H9 (cell line): ENCODE results near the gene DCP1A. TPM values are rescaled to one million over a fixed set of nuclear protein-coding genes. Genes with fewer than 3 reads are reported as not detected.

Source experiments
- DNase-seq: peaks from one replicate; pipeline ENCODE4 v3.0.0-alpha.2; 2017
- H2AFZ ChIP-seq: one replicate; pipeline ENCODE4 v1.6.1; 2013; ENCODE audit warnings: mild to moderate bottlenecking, low read length, control low read depth, moderate library complexity
- H2AK5ac ChIP-seq: 2 replicates; pipeline ENCODE4 v1.6.1; 2013; ENCODE audit warnings: low read length, control low read depth, mixed read lengths; ENCODE audit not compliant: insufficient read length
- H2BK120ac ChIP-seq: one replicate; pipeline ENCODE4 v1.6.1; 2013; ENCODE audit warnings: low read depth, mild to moderate bottlenecking, low read length, control low read depth, inconsistent platforms; ENCODE audit not compliant: poor library complexity, severe bottlenecking
- H2BK12ac ChIP-seq: 2 replicates; pipeline ENCODE4 v1.6.1; 2013; ENCODE audit warnings: low read length, control low read depth, mixed read lengths, low read depth; ENCODE audit not compliant: insufficient read length
- H2BK15ac ChIP-seq: 2 replicates; pipeline ENCODE4 v1.6.1; 2013; ENCODE audit warnings: low read depth, low read length, control low read depth
- H2BK20ac ChIP-seq: one replicate; pipeline ENCODE4 v1.6.1; 2013; ENCODE audit warnings: low read depth, mild to moderate bottlenecking, low read length, control low read depth, inconsistent platforms; ENCODE audit not compliant: poor library complexity, severe bottlenecking
- H2BK5ac ChIP-seq: 2 replicates; pipeline ENCODE4 v1.6.1; 2013; ENCODE audit warnings: low read length, control low read depth, mixed read lengths; ENCODE audit not compliant: insufficient read length
- H3K14ac ChIP-seq: 2 replicates; pipeline ENCODE4 v1.6.1; 2013; ENCODE audit warnings: low read length, control low read depth; ENCODE audit not compliant: insufficient read depth
- H3K18ac ChIP-seq: 2 replicates; pipeline ENCODE4 v1.6.1; 2013; ENCODE audit warnings: low read depth, mild to moderate bottlenecking, mixed read lengths, low read length, control low read depth; ENCODE audit not compliant: insufficient read length
- H3K23ac ChIP-seq: 2 replicates; pipeline ENCODE4 v1.6.1; 2013; ENCODE audit warnings: low read length, control low read depth, mixed read lengths, low read depth; ENCODE audit not compliant: insufficient read length
- H3K23me2 ChIP-seq: 2 replicates; pipeline ENCODE4 v1.6.1; 2013; ENCODE audit warnings: low read depth, mild to moderate bottlenecking, mixed read lengths, low read length, control low read depth; ENCODE audit not compliant: insufficient read length, poor library complexity, severe bottlenecking
- H3K27ac ChIP-seq: 2 replicates; pipeline ENCODE4 v1.5.1; 2013; ENCODE audit warnings: low read length, control low read depth, mixed read lengths, low read depth; ENCODE audit not compliant: insufficient read length
- H3K27me3 ChIP-seq: 2 replicates; pipeline ENCODE4 v1.6.1; 2013; ENCODE audit warnings: low read length, control low read depth, inconsistent platforms; ENCODE audit not compliant: insufficient read depth
- H3K4ac ChIP-seq: 2 replicates; pipeline ENCODE4 v1.6.1; 2013; ENCODE audit warnings: low read depth, mild to moderate bottlenecking, control low read depth, inconsistent platforms, low read length, moderate library complexity
- H3K4me1 ChIP-seq: 2 replicates; pipeline ENCODE4 v1.6.1; 2013; ENCODE audit warnings: low read length, control low read depth, inconsistent platforms; ENCODE audit not compliant: insufficient read depth
- H3K4me2 ChIP-seq: 2 replicates; pipeline ENCODE4 v1.6.1; 2013; ENCODE audit warnings: low read length, control low read depth, mixed read lengths; ENCODE audit not compliant: insufficient read length, insufficient read depth
- H3K56ac ChIP-seq: 2 replicates; pipeline ENCODE4 v1.6.1; 2013; ENCODE audit warnings: low read depth, mild to moderate bottlenecking, mixed read lengths, low read length, control low read depth; ENCODE audit not compliant: insufficient read length
- H3K79me1 ChIP-seq: 2 replicates; pipeline ENCODE4 v1.6.1; 2013; ENCODE audit warnings: low read depth, mild to moderate bottlenecking, moderate library complexity, low read length, control low read depth, inconsistent platforms; ENCODE audit not compliant: insufficient read depth, poor library complexity, severe bottlenecking
- H3K79me2 ChIP-seq: 2 replicates; pipeline ENCODE4 v1.6.1; 2013; ENCODE audit warnings: low read length, control low read depth, inconsistent platforms; ENCODE audit not compliant: insufficient read depth
- H3K9ac ChIP-seq: 2 replicates; pipeline ENCODE4 v1.6.1; 2013; ENCODE audit warnings: low read length, control low read depth, mixed read lengths; ENCODE audit not compliant: insufficient read length; ENCODE audit errors: extremely low read depth
- H3K9me3 ChIP-seq: one replicate; pipeline ENCODE4 v1.6.1; 2013; ENCODE audit warnings: low read depth, low read length, inconsistent platforms; ENCODE audit not compliant: control insufficient read depth
- H3T11ph ChIP-seq: one replicate; pipeline ENCODE4 v1.6.1; 2013; ENCODE audit warnings: mild to moderate bottlenecking, low read length, control low read depth, inconsistent platforms
- H4K20me1 ChIP-seq: one replicate; pipeline ENCODE4 v1.6.1; 2013; ENCODE audit not compliant: control insufficient read depth, insufficient read length, insufficient read depth
- H4K5ac ChIP-seq: 2 replicates; pipeline ENCODE4 v1.6.1; 2013; ENCODE audit warnings: low read depth, mild to moderate bottlenecking, mixed read lengths, low read length, control low read depth; ENCODE audit not compliant: insufficient read length
- H4K8ac ChIP-seq: replicated peaks from 2 replicates; pipeline ENCODE4 v1.6.1; 2013; ENCODE audit warnings: low read length, control low read depth, mixed read lengths, low read depth; ENCODE audit not compliant: insufficient read length
- H4K91ac ChIP-seq: 2 replicates; pipeline ENCODE4 v1.6.1; 2013; ENCODE audit warnings: low read depth, mild to moderate bottlenecking, moderate library complexity, mixed read lengths, low read length, control low read depth; ENCODE audit not compliant: insufficient read length
- H3K27ac Mint-ChIP-seq, 3 experiments: 2 replicates in 2 of 3; 3 replicates in 1 of 3; pipeline ENCODE4 v1.8.0; 2020 to 2021; ENCODE audit warnings: mixed read lengths in 3 of 3, mild to moderate bottlenecking in 1 of 3, moderate library complexity in 1 of 3
- H3K27me3 Mint-ChIP-seq: 2 replicates; pipeline ENCODE4 v1.8.0; 2021; ENCODE audit warnings: low read depth, mild to moderate bottlenecking, moderate library complexity, mixed read lengths
- H3K36me3 Mint-ChIP-seq, 3 experiments: 2 replicates in 2 of 3; 3 replicates in 1 of 3; pipeline ENCODE4 v1.8.0; 2020 to 2021; ENCODE audit warnings: low read depth in 3 of 3, mixed read lengths in 3 of 3; ENCODE audit not compliant: insufficient read depth in 1 of 3
- H3K4me1 Mint-ChIP-seq, 2 experiments: 2 replicates each; pipeline ENCODE4 v1.8.0; 2020; ENCODE audit warnings: mixed read lengths in 2 of 2
- H3K4me3 Mint-ChIP-seq, 2 experiments: 2 replicates in 1 of 2; 3 replicates in 1 of 2; pipeline ENCODE4 v1.8.0; 2020 to 2021; ENCODE audit warnings: mild to moderate bottlenecking in 2 of 2, mixed read lengths in 2 of 2, moderate library complexity in 1 of 2
- H3K9me3 Mint-ChIP-seq, 2 experiments: 2 replicates in 1 of 2; 3 replicates in 1 of 2; pipeline ENCODE4 v1.8.0; 2020; ENCODE audit warnings: mild to moderate bottlenecking in 2 of 2, mixed read lengths in 2 of 2, moderate library complexity in 1 of 2
- CTCF ChIP-seq: fragments of 200-600 bp; sonication (generic); conservative IDR thresholded peaks from 3 replicates; pipeline ENCODE4 v1.8.0; 2021; ENCODE audit warnings: antibody characterized with exemption, mild to moderate bottlenecking
- WGBS: extraction: QIAGEN DNeasy Blood & Tissue Kit; methylation state at CpG from one replicate; pipeline ENCODE4 v1.1.7; 2013; ENCODE audit warnings: missing lambda C conversion rate, low lambda C conversion rate, mixed read lengths; ENCODE audit not compliant: insufficient read length; ENCODE audit errors: extremely low coverage; 5-methylcytosine and 5-hydroxymethylcytosine counted together
- total RNA-seq: library from RNA; stranded (reverse); gene quantifications from 2 replicates; pipeline ENCODE4 v1.2.1, GENCODE V29; 2021

DCP1A gene
- total RNA-seq, 1 experiment from 2014 or later, result 17.8 TPM

DNA sequence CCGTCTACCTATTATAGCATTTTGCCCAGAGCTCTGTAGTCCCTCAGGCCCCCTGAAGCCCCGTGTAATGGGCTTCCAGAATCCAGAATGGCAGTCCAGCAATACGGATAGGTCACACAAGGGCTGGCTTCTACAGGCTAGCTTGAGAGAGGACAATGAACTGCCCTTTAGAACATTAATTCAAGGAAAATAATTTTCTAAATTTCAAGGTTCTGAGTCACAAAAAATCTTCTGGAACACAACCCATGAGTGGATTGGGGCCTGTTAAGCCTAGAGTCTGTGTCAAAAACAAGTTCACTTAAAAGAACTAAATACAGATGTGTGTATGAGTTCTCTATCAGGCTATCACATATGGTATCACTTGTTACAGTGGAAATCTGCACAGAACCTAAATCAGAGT is 28.8 kb downstream of the DCP1A start:
- H3K9me3 Mint-ChIP-seq, result no peaks in the 10 kb centered on the region
- no peak for TF ChIP-seq CTCF
- no peak overlapping the region for H4K5ac ChIP-seq
- no peak overlapping the region for H3K14ac ChIP-seq
- no peak overlapping the region for H3K9ac ChIP-seq
- no peaks in the 10 kb centered on the region for H3K79me1 ChIP-seq
- H3K4me2 ChIP-seq, result no peak overlapping the region
- WGBS, result no CpG with 5 or more reads among the region's 3 CpGs
- DNase-seq, result no peak
- H3K4me1 ChIP-seq, result no peaks in the 10 kb centered on the region
- no peak overlapping the region for H2BK12ac ChIP-seq
- no peak overlapping the region for H2BK20ac ChIP-seq
- no peaks in the 10 kb centered on the region for H3K9me3 ChIP-seq
- H3K23ac ChIP-seq, result no peak overlapping the region
- no peak overlapping the region for H2AFZ ChIP-seq
- H3K23me2 ChIP-seq, result no peaks in the 10 kb centered on the region
- no peaks in the 10 kb centered on the region for H3K4me1 Mint-ChIP-seq
- H2AK5ac ChIP-seq, result no peak overlapping the region
- H3K56ac ChIP-seq, result no peak overlapping the region
- peaks cover 4 to 23% (median 19%) of the 10 kb centered on the region in 3 experiments for H3K36me3 Mint-ChIP-seq
- no peak overlapping the region for H2BK5ac ChIP-seq
- H3T11ph ChIP-seq, result no peak overlapping the region
- H4K91ac ChIP-seq, result no peak overlapping the region
- H3K27me3 Mint-ChIP-seq, result no peaks in the 10 kb centered on the region
- no peak overlapping the region for H3K27ac ChIP-seq
- no peak overlapping the region for H3K18ac ChIP-seq
- no peak overlapping the region for H3K4ac ChIP-seq
- H3K27me3 ChIP-seq, result no peaks in the 10 kb centered on the region
- H3K79me2 ChIP-seq, result no peaks in the 10 kb centered on the region
- no peak overlapping the region for H3K27ac Mint-ChIP-seq
- H3K4me3 Mint-ChIP-seq, result no peak overlapping the region
- no peak overlapping the region for H4K8ac ChIP-seq
- no peak overlapping the region for H2BK120ac ChIP-seq
- no peak overlapping the region for H2BK15ac ChIP-seq
- no peaks in the 10 kb centered on the region for H4K20me1 ChIP-seq
